Measurements from ENCODE around the gene GPS1. TPM values are rescaled to one million over a fixed set of nuclear protein-coding genes. Genes with fewer than 3 reads are reported as not detected.

The GPS1 gene
- total and polyA plus RNA-seq, 2 experiments from 2014 or later, result 136 to 242 TPM

DNA sequence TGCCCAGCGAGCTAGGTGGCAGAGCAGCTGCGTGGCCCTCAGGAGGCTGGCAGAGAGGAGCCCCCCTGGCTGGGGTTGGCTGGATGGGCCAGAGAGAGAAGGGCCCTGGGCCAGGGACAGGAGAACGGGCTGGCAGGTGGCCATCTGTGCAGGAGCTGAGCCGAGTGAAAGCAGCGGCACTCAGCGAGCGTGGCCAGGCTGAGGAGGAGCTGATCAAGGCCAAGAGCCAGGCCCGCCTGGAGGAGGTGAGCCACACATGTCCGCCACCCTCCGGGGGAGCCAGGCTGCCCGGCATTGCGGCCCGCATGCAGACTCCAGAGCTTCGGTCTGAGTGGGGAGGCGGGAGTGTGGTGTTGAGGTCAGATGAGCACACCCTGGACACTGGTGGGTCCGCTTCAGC is 22.3 kb upstream of the GPS1 start:
- Mint-ChIP-seq H3K27ac (no peak overlapping the region), H3K9me3 (no peaks in the 10 kb centered on the region; the same call in 2 of the 3 replicates), H3K27me3 (ENCODE audit: insufficient read depth, low read depth, poor library complexity) (peaks cover 13% of the 10 kb centered on the region), H3K4me1 (peaks cover 11% of the 10 kb centered on the region), H3K4me3 (peak overlapping the region; percentile 40; the same call in 1 of the 3 replicates), H3K36me3 (ENCODE audit: low read depth) (no peaks in the 10 kb centered on the region; the same call in none of the 3 replicates)
- TF ChIP-seq ZNF331 (CRISPR knock-in tag; IDR thresholded peaks at IDR 0.05; ENCODE audit: low read depth), result no peak
- TF ChIP-seq CREB1 (CRISPR knock-in tag; IDR thresholded peaks at IDR 0.05; ENCODE audit: low read depth), result no peak
- H3K27me3 ChIP-seq (ENCODE audit: insufficient read depth), result no peaks in the 10 kb centered on the region
- H3K4me1 ChIP-seq (ENCODE audit: insufficient read depth), result peaks cover 8% of the 10 kb centered on the region; the same call in 1 of the 2 replicates
- peaks cover 8% of the 10 kb centered on the region; the same call in 1 of the 2 replicates for H3K79me2 ChIP-seq (replicated peaks; ENCODE audit: insufficient read depth)
- no peaks in the 10 kb centered on the region for H3K9me2 ChIP-seq (ENCODE audit: insufficient read depth)
- no peaks in the 10 kb centered on the region for H3K36me3 ChIP-seq (ENCODE audit: insufficient read depth)
- ATAC-seq (no peak), DNase-seq (ENCODE audit: low spot score) (no peak)
- H4K20me1 ChIP-seq (replicated peaks; ENCODE audit: insufficient read depth), result no peaks in the 10 kb centered on the region
- H3K4me2 ChIP-seq, result no peak overlapping the region
- H3K27ac ChIP-seq (ENCODE audit: low read depth), result no peak overlapping the region
- H3F3A ChIP-seq (replicated peaks; ENCODE audit: low read depth), result peaks cover 10% of the 10 kb centered on the region
- no peak overlapping the region for H3K4me3 ChIP-seq
- no peak overlapping the region for H2AFZ ChIP-seq

DNA sequence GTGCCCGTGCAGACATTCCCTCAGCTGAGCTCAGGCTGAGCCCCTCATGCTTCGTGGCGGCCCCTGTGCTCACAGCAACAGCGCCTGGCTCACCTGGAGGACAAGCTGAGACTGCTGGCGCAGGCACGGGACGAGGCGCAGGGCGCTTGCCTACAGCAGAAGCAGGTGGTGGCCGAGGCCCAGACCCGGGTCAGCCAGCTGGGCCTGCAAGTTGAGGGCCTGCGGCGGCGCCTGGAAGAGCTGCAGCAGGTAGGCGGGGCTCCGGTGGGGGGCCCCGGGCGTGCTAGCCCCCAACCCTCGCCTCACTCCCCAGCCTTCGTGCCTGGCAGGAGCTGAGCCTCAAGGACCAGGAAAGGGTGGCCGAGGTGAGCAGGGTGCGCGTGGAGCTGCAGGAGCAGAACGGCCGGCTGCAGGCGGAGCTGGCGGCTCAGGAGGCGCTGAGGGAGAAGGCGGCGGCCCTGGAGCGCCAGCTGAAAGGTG is 21.7 kb upstream of the GPS1 start:
- Mint-ChIP-seq H3K27me3 (ENCODE audit: insufficient read depth, low read depth, poor library complexity) (peaks cover 17% of the 10 kb centered on the region), H3K4me3 (no peak overlapping the region), H3K27ac (no peak overlapping the region), H3K9me3 (no peaks in the 10 kb centered on the region; the same call in 2 of the 3 replicates), H3K36me3 (ENCODE audit: low read depth) (no peaks in the 10 kb centered on the region; the same call in none of the 3 replicates), H3K4me1 (peaks cover 14% of the 10 kb centered on the region)
- Histone ChIP-seq H3F3A (replicated peaks; ENCODE audit: low read depth) (peaks cover 11% of the 10 kb centered on the region), H3K79me2 (replicated peaks; ENCODE audit: insufficient read depth) (peaks cover 8% of the 10 kb centered on the region; the same call in 1 of the 2 replicates), H3K27me3 (ENCODE audit: insufficient read depth) (no peaks in the 10 kb centered on the region), H3K4me3 (peak overlapping the region; percentile 77; the same call in 1 of the 2 replicates), H3K27ac (ENCODE audit: low read depth) (no peak overlapping the region), H4K20me1 (replicated peaks; ENCODE audit: insufficient read depth) (no peaks in the 10 kb centered on the region), H3K4me2 (peak overlapping the region; percentile 87; the same call in 1 of the 2 replicates), H3K36me3 (ENCODE audit: insufficient read depth) (no peaks in the 10 kb centered on the region), H3K4me1 (ENCODE audit: insufficient read depth) (peaks cover 9% of the 10 kb centered on the region; the same call in 1 of the 2 replicates), H2AFZ (no peak overlapping the region), H3K9me2 (ENCODE audit: insufficient read depth) (no peaks in the 10 kb centered on the region)
- ATAC-seq (peak; percentile 1; the same call in 2 of the 3 replicates), DNase-seq (ENCODE audit: low spot score) (no peak)
- TF ChIP-seq STAT1 (IDR thresholded peaks at IDR 0.05; ENCODE audit: unreplicated experiment) (no peak), CREB1 (CRISPR knock-in tag; IDR thresholded peaks at IDR 0.05; ENCODE audit: low read depth) (no peak), EZH2phosphoT487 (IDR thresholded peaks at IDR 0.05; ENCODE audit: unreplicated experiment) (no peak), JUNB (IDR thresholded peaks at IDR 0.05; ENCODE audit: unreplicated experiment) (no peak), EZH2 (IDR thresholded peaks at IDR 0.05; ENCODE audit: low read depth, unreplicated experiment) (no peak), ETS1 (IDR thresholded peaks at IDR 0.05) (no peak), ZNF331 (CRISPR knock-in tag; IDR thresholded peaks at IDR 0.05; ENCODE audit: low read depth) (no peak), CTCF (conservative IDR thresholded peaks at IDR 0.05; ENCODE audit: low read depth in 2 of 2) (no peak), POLR2AphosphoS5 (IDR thresholded peaks at IDR 0.05; ENCODE audit: low read depth) (no peak), REST (IDR thresholded peaks at IDR 0.05; ENCODE audit: unreplicated experiment) (no peak)
